ACC112 (cell line): Measurements from ENCODE around the gene C7orf57.
A peak's percentile ranks its signal among the peaks of the same experiment; 100 is the strongest.

Experiments used
- H2AFZ ChIP-seq: fragments of 200-600 bp; sonication (generic); one replicate; pipeline ENCODE4 v1.6.0; 2017; ENCODE audit warnings: antibody characterized with exemption, low read length; ENCODE audit not compliant: unreplicated experiment
- H3K27ac ChIP-seq: fragments of 200-600 bp; sonication (generic); 2 replicates; pipeline ENCODE4 v1.5.1; 2014; ENCODE audit warnings: low read depth, mild to moderate bottlenecking, antibody characterized with exemption, low read length, moderate library complexity
- H3K27me3 ChIP-seq: fragments of 200-600 bp; sonication (generic); 2 replicates; pipeline ENCODE4 v1.6.1; 2014; ENCODE audit warnings: mild to moderate bottlenecking, antibody characterized with exemption, low read length, moderate library complexity, mixed read lengths; ENCODE audit not compliant: insufficient read depth
- H3K36me3 ChIP-seq: fragments of 200-600 bp; sonication (generic); 2 replicates; pipeline ENCODE4 v1.6.1; 2016; ENCODE audit warnings: mild to moderate bottlenecking, antibody characterized with exemption, low read length, moderate library complexity, mixed read lengths; ENCODE audit not compliant: insufficient read depth
- H3K4me1 ChIP-seq: fragments of 200-600 bp; sonication (generic); one replicate; pipeline ENCODE4 v1.6.1; 2016; ENCODE audit warnings: low read length, mixed read lengths; ENCODE audit not compliant: insufficient read depth, unreplicated experiment, control insufficient read depth
- H3K4me3 ChIP-seq: fragments of 200-600 bp; sonication (generic); 2 replicates; pipeline ENCODE4 v1.5.1; 2014; ENCODE audit warnings: mild to moderate bottlenecking, low read depth, low read length
- H3K79me2 ChIP-seq: fragments of 200-600 bp; sonication (generic); one replicate; pipeline ENCODE4 v1.6.0; 2016; ENCODE audit warnings: low read length; ENCODE audit not compliant: control insufficient read depth, unreplicated experiment, insufficient read depth

C7orf57 gene

GRCh38 chr7:48004638-48005037, 30.7 kb upstream of the C7orf57 start:
- no peaks in the 10 kb centered on the region for H3K79me2 ChIP-seq
- no peak overlapping the region for H3K4me3 ChIP-seq
- H2AFZ ChIP-seq: no peak overlapping the region
- H3K36me3 ChIP-seq: no peaks in the 10 kb centered on the region
- H3K4me1 ChIP-seq: peaks cover 9% of the 10 kb centered on the region
- no peaks in the 10 kb centered on the region for H3K27me3 ChIP-seq
- H3K27ac ChIP-seq: no peak overlapping the region

GRCh38 chr7:48006866-48007265, 28.5 kb upstream of the C7orf57 start:
- Histone ChIP-seq H3K27ac (no peak overlapping the region), H3K4me1 (no peaks in the 10 kb centered on the region), H3K36me3 (no peaks in the 10 kb centered on the region), H3K27me3 (no peaks in the 10 kb centered on the region), H2AFZ (no peak overlapping the region), H3K4me3 (no peak overlapping the region), H3K79me2 (no peaks in the 10 kb centered on the region)

- H3K36me3 ChIP-seq: no peaks in the 10 kb centered on the region
- no peaks in the 10 kb centered on the region for H3K79me2 ChIP-seq
- H2AFZ ChIP-seq: no peak overlapping the region
- no peak overlapping the region for H3K4me3 ChIP-seq
- H3K27ac ChIP-seq: no peak overlapping the region
- no peaks in the 10 kb centered on the region for H3K27me3 ChIP-seq
- no peaks in the 10 kb centered on the region for H3K4me1 ChIP-seq
These were observed 26.1 kb upstream of the C7orf57 start for GRCh38 chr7:48009257-48009656.

- Histone ChIP-seq H3K4me1 (no peaks in the 10 kb centered on the region), H3K4me3 (no peak overlapping the region), H3K36me3 (no peaks in the 10 kb centered on the region), H3K27ac (no peak overlapping the region), H3K27me3 (no peaks in the 10 kb centered on the region), H3K79me2 (no peaks in the 10 kb centered on the region), H2AFZ (no peak overlapping the region)
These were observed 25.4 kb upstream of the C7orf57 start for GRCh38 chr7:48009954-48010353.

- Histone ChIP-seq H3K79me2 (no peaks in the 10 kb centered on the region), H3K36me3 (no peaks in the 10 kb centered on the region), H3K27ac (no peak overlapping the region), H2AFZ (peak overlapping the region; percentile 48), H3K4me1 (no peaks in the 10 kb centered on the region), H3K27me3 (no peaks in the 10 kb centered on the region), H3K4me3 (no peak overlapping the region)
These were observed 24.0 kb upstream of the C7orf57 start for GRCh38 chr7:48011323-48011722.

GRCh38 chr7:48011951-48012350, 23.4 kb upstream of the C7orf57 start:
- H3K27ac ChIP-seq: no peak overlapping the region
- H3K4me3 ChIP-seq: peak overlapping the region; percentile 12; the same call in 1 of the 2 replicates
- no peaks in the 10 kb centered on the region for H3K27me3 ChIP-seq
- no peaks in the 10 kb centered on the region for H3K79me2 ChIP-seq
- no peaks in the 10 kb centered on the region for H3K4me1 ChIP-seq
- H2AFZ ChIP-seq: peak overlapping the region; percentile 48
- H3K36me3 ChIP-seq: no peaks in the 10 kb centered on the region

GRCh38 chr7:48016641-48017040, 18.7 kb upstream of the C7orf57 start:
- H3K36me3 ChIP-seq: no peaks in the 10 kb centered on the region
- no peaks in the 10 kb centered on the region for H3K79me2 ChIP-seq
- no peak overlapping the region for H3K27ac ChIP-seq
- H3K27me3 ChIP-seq: peaks cover 4% of the 10 kb centered on the region
- no peak overlapping the region for H2AFZ ChIP-seq
- no peak overlapping the region for H3K4me3 ChIP-seq
- H3K4me1 ChIP-seq: no peaks in the 10 kb centered on the region

GRCh38 chr7:48017674-48018073, 17.7 kb upstream of the C7orf57 start:
- H3K27ac ChIP-seq: no peak overlapping the region
- no peaks in the 10 kb centered on the region for H3K36me3 ChIP-seq
- H3K79me2 ChIP-seq: no peaks in the 10 kb centered on the region
- no peaks in the 10 kb centered on the region for H3K4me1 ChIP-seq
- H3K27me3 ChIP-seq: peaks cover 4% of the 10 kb centered on the region
- no peak overlapping the region for H2AFZ ChIP-seq
- H3K4me3 ChIP-seq: no peak overlapping the region

GRCh38 chr7:48025624-48026023, 9.7 kb upstream of the C7orf57 start:
- Histone ChIP-seq H3K36me3 (no peaks in the 10 kb centered on the region), H3K79me2 (no peaks in the 10 kb centered on the region), H3K4me1 (no peaks in the 10 kb centered on the region), H3K4me3 (no peak overlapping the region), H3K27me3 (no peaks in the 10 kb centered on the region), H3K27ac (no peak overlapping the region), H2AFZ (no peak overlapping the region)

GRCh38 chr7:48028938-48029337, 6.4 kb upstream of the C7orf57 start, which contains the start of gene SUN3:
TSS of gene SUN3 (minus strand) at chr7:48029107. CDS start at chr7:48028938, 169 bp downstream.
- no peaks in the 10 kb centered on the region for H3K79me2 ChIP-seq
- H3K4me3 ChIP-seq: no peak within 1 kb of the TSS
- H3K4me1 ChIP-seq: no peaks in the 10 kb centered on the region
- H3K27me3 ChIP-seq: no peaks in the 10 kb centered on the region
- no peak within 1 kb of the TSS for H2AFZ ChIP-seq
- H3K27ac ChIP-seq: no peak within 1 kb of the TSS
- no peaks in the 10 kb centered on the region for H3K36me3 ChIP-seq

- H3K27me3 ChIP-seq: peaks cover 4% of the 10 kb centered on the region; the same call in 1 of the 2 replicates
- no peak overlapping the region for H3K27ac ChIP-seq
- H3K79me2 ChIP-seq: no peaks in the 10 kb centered on the region
- H3K4me1 ChIP-seq: no peaks in the 10 kb centered on the region
- no peak overlapping the region for H2AFZ ChIP-seq
- no peaks in the 10 kb centered on the region for H3K36me3 ChIP-seq
- H3K4me3 ChIP-seq: no peak overlapping the region
These were observed 4.2 kb upstream of the C7orf57 start for GRCh38 chr7:48031111-48031510.
